Prostate gland (tissue), 2 donors: Measurements from ENCODE around the gene LSM7. TPM values are rescaled to one million over a fixed set of nuclear protein-coding genes. Genes with fewer than 3 reads are reported as not detected.

Experiments
- DNase-seq: peaks from one replicate; pipeline ENCODE4 v3.0.0-alpha.2; 2019; ENCODE audit warnings: low spot score
- H3K27ac ChIP-seq, 2 donors: fragments of 200-600 bp; sonication (generic); 2 replicates each; pipeline ENCODE4 v1.5.1; 2017 to 2019
- H3K27me3 ChIP-seq: fragments of 200-600 bp; sonication (generic); replicated peaks from 2 replicates; pipeline ENCODE4 v1.5.1; 2019; ENCODE audit not compliant: insufficient read depth
- H3K36me3 ChIP-seq, 2 donors: fragments of 200-600 bp; sonication (generic); 1 replicate in 1 of 2; 2 replicates in 1 of 2; pipeline versions ENCODE4 v1.5.1 to v1.8.1; 2017 to 2019
- H3K4me1 ChIP-seq: fragments of 200-600 bp; sonication (generic); replicated peaks from 2 replicates; pipeline ENCODE4 v1.5.1; 2019
- H3K4me3 ChIP-seq, 2 donors: fragments of 200-600 bp; sonication (generic); 2 replicates each; pipeline ENCODE4 v1.5.1; 2017 to 2019
- H3K9me3 ChIP-seq: fragments of 200-600 bp; sonication (generic); 2 replicates; pipeline ENCODE4 v1.5.1; 2017
- POLR2A ChIP-seq: fragments of 450-650 bp; IDR thresholded peaks from one replicate; pipeline ENCODE4 v1.6.1; 2016; ENCODE audit warnings: antibody characterized with exemption, mild to moderate bottlenecking
- POLR2AphosphoS5 ChIP-seq: sonication (generic); formaldehyde crosslinking; IDR thresholded peaks from one replicate; pipeline ENCODE4 v1.6.1; 2017; ENCODE audit warnings: antibody characterized with exemption
- WGBS: methylation state at CpG from one replicate; pipeline ENCODE4 v1.1.5; 2018; 5-methylcytosine and 5-hydroxymethylcytosine counted together
- intact Hi-C: fragments of 100-400 bp; cut with DNase I; formaldehyde crosslinking; loops from one replicate; pipeline ENCODE4 v1.14.2; 2022
- total RNA-seq, 2 donors: library from RNA; depleted of rRNA; stranded (reverse); fragments of >200 nt; gene quantifications; one replicate each; pipeline ENCODE4 v1.1.0, GENCODE V29; 2016
- TF ChIP-seq, protein P1 (sequence below), 4 experiments: fragments of 200-600 bp in 2 of 4; fragments of 450-650 bp in 2 of 4; sonication (generic) in 2 of 4; IDR thresholded peaks; 1 replicate in 3 of 4; 2 replicates in 1 of 4; pipeline ENCODE4 v1.5.1; 2016 to 2019; ENCODE audit warnings: antibody characterized with exemption in 4 of 4, mild to moderate bottlenecking in 2 of 4, moderate library complexity in 2 of 4

The LSM7 gene
- total RNA-seq, 2 donors from 2014 or later, result 125 to 135 TPM

DNA sequence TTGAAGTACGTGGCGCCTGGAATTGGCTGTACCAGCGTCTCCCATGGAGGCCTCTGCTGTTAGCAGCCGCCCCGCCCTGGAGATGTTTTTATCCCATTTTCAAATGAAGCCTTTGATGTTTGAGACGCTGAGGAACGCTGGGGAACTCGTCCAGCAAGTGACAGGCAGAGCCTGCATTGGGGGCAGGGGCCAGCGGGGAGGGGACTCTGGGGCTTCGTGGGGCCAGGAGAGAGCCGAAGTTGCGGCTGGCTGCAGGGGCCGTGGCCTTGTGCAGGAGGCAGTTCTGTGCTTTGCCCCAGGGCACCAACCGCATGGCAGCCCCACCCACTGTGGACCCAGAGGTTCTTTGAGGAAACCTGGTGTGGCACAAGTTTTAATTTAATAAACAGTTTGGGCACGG lies 13.6 kb upstream of the LSM7 start:
- Histone ChIP-seq H3K4me1 (no peaks in the 10 kb centered on the region), H3K27ac (peak overlapping the region; percentile 7 to 45), H3K4me3 (no peak overlapping the region), H3K9me3 (no peaks in the 10 kb centered on the region), H3K27me3 (no peaks in the 10 kb centered on the region), H3K36me3 (peaks cover 0 to 2% of the 10 kb centered on the region in 2 donors)
- intact Hi-C loops, result no loop called here
- TF ChIP-seq POLR2A, result no peak
- TF ChIP-seq, protein P1, sequence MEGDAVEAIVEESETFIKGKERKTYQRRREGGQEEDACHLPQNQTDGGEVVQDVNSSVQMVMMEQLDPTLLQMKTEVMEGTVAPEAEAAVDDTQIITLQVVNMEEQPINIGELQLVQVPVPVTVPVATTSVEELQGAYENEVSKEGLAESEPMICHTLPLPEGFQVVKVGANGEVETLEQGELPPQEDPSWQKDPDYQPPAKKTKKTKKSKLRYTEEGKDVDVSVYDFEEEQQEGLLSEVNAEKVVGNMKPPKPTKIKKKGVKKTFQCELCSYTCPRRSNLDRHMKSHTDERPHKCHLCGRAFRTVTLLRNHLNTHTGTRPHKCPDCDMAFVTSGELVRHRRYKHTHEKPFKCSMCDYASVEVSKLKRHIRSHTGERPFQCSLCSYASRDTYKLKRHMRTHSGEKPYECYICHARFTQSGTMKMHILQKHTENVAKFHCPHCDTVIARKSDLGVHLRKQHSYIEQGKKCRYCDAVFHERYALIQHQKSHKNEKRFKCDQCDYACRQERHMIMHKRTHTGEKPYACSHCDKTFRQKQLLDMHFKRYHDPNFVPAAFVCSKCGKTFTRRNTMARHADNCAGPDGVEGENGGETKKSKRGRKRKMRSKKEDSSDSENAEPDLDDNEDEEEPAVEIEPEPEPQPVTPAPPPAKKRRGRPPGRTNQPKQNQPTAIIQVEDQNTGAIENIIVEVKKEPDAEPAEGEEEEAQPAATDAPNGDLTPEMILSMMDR (IDR thresholded peaks at IDR 0.05), result no peak
- TF ChIP-seq POLR2AphosphoS5, result no peak
- WGBS, result 60% methylated on average over 15 of the region's 15 CpGs
- no peak for DNase-seq

DNA sequence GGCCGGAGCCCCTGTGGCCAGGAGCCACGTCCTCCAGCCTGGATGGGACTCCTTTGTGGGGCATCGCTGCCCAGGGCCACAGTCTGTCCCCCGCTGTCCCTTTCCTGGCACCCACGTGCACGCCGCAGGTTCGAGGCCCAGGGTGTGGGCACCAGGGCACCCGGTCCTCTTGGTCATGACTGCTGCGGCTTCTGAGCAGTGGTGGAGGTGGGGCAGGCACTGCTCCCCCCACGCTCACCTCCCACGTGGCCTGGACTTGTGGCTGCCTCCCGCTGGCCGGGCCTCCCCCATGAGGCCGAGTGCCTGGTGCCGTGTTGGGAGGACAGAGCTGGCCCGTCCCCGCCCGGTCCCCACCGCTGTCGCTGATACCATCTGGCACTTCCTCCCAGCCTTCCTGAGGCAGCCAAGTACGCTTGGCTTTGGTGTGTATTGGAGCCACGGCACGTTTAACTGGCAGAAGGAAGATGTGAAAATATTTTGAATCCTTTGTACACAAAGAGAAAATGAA lies 12.9 kb upstream of the LSM7 start:
- intact Hi-C loops, result no loop called here
- Histone ChIP-seq H3K27ac (peak overlapping the region; percentile 7 to 45), H3K9me3 (no peaks in the 10 kb centered on the region), H3K36me3 (no peaks in the 10 kb centered on the region), H3K4me3 (no peak overlapping the region), H3K4me1 (no peaks in the 10 kb centered on the region), H3K27me3 (no peaks in the 10 kb centered on the region)
- WGBS, result 56% methylated on average over 14 of the region's 24 CpGs
- DNase-seq, result no peak
- TF ChIP-seq POLR2A (no peak), POLR2AphosphoS5 (no peak)
- TF ChIP-seq, protein P1 (IDR thresholded peaks at IDR 0.05), result no peak

DNA sequence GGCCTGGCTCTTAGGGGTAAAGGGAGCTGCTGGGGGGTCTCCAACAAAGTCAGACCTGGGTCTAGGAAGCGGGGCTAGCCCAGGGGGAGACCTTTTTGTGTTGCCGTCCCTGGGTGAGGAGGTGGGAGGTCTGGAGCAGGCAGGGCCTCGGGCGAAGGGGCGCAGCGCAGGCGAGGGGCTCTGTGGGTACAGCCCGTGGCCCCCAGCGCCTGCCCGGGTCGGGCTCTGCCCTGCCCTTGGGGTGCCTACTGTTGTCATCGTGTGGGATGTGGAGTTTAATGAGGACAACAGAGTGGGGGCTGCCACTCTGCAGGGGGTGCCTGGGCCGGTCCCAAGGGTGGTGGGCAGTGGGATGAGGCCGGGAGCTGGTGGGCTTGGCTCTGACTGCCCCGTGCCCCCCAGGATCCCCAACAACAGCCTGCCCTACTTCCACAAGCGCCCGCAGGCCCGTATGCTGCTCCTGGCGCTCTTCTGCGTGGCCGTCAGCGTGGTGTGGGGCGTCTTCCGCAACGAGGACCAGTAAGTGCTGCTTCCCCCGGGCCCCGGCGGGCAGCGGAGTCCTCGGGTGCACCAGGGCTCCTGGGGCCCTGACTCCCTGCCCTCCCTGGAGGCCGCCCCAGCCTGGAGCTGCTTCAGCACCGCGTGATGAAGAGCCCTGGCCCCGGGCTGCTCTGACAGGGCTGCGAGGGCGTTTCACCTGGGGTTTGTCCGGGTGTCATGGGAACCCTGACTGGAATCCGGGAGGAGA lies 12.3 kb upstream of the LSM7 start:
- intact Hi-C loops, result no loop called here
- Histone ChIP-seq H3K4me3 (no peak overlapping the region), H3K27me3 (no peaks in the 10 kb centered on the region), H3K36me3 (no peaks in the 10 kb centered on the region), H3K4me1 (no peaks in the 10 kb centered on the region), H3K27ac (peak overlapping the region; percentile 7 to 45), H3K9me3 (no peaks in the 10 kb centered on the region)
- TF ChIP-seq POLR2A (no peak), POLR2AphosphoS5 (no peak)
- TF ChIP-seq, protein P1 (IDR thresholded peaks at IDR 0.05), result no peak
- 90% methylated on average over 27 of the region's 38 CpGs for WGBS
- no peak for DNase-seq

DNA sequence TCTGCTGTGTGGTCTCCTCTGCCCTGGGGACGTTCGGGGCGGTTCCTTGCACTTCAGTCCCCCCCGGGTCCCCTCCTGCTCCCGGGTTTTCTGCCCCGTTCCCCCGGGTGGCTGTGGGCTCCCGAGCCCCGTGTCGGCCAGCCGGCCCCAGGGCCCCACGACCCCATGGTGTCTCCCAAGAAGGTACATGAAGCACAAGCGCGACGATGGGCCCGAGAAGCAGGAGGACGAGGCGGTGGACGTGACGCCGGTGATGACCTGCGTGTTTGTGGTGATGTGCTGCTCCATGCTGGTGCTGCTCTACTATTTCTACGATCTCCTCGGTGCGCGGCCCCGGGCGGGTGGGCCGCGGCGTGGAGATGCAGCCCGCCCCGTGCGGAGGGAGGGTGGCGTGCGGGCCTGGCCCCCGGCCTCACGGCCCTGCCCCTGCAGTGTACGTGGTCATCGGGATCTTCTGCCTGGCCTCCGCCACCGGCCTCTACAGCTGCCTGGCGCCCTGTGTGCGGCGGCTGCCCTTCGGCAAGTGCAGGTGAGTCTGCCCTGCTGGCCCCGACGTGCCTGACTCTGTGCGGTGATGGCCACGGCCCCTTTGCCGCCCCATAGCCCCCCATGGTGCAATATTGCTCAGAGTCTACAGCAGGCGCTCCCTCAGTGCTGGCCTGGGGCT lies 11.4 kb upstream of the LSM7 start:
- H3K4me1 ChIP-seq, result no peaks in the 10 kb centered on the region
- H3K9me3 ChIP-seq, result no peaks in the 10 kb centered on the region
- no peaks in the 10 kb centered on the region for H3K36me3 ChIP-seq
- intact Hi-C loops, result no loop called here
- H3K4me3 ChIP-seq, result no peak overlapping the region
- H3K27me3 ChIP-seq, result no peaks in the 10 kb centered on the region
- no peak for DNase-seq
- no peak for TF ChIP-seq POLR2A
- TF ChIP-seq, protein P1 (IDR thresholded peaks at IDR 0.05), result no peak
- TF ChIP-seq POLR2AphosphoS5, result no peak
- WGBS, result 95% methylated on average over 30 of the region's 52 CpGs
- H3K27ac ChIP-seq, result no peak overlapping the region
